DOHH2 (cell line): ENCODE data around the gene TNP1.

Source experiments
- EZH2phosphoT487 ChIP-seq: fragments of 200-600 bp; sonication (generic); IDR thresholded peaks from 2 replicates; pipeline ENCODE4 v1.6.1; 2017; ENCODE audit warnings: borderline replicate concordance, mild to moderate bottlenecking, antibody characterized with exemption, low read length, moderate library complexity, mixed read lengths
- TF ChIP-seq, protein P1 (sequence below): fragments of 200-600 bp; sonication (generic); IDR thresholded peaks from one replicate; pipeline ENCODE4 v1.5.1; 2014; ENCODE audit warnings: antibody characterized with exemption, mild to moderate bottlenecking, low read depth, low read length; ENCODE audit not compliant: poor library complexity, severe bottlenecking

DNA sequence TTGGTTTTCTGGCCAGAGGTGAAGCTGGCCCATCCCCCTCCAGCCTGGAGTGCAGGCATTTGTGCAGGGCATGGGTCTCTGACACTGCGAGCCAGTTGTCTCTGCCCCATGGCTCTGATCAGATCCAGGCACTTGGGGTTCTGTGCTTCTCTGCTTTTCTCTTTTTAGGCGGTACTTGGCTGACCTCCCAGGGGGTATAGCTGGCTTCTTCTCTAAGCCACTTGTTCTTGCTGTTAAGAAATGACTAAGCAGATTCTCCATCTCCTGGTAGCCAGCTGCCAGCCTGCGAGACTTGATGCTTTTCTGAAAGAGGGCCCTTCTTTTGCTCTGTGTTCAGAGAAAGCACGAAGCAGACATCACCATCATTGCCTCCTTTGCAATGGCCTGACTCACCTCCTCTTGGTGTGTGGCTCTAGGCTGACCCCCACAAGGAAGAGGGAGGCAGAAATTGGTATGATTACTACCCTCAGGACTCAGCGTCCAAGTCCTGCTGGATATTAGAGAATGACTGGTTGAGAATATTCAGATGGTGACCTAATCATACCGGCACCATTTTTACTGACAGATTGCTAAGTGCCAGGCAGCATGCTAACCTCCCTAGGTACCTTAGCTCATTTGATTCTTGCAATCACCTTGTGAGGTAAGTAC lies 32.7 kb downstream of the TNP1 start:
- TF ChIP-seq, protein P1, sequence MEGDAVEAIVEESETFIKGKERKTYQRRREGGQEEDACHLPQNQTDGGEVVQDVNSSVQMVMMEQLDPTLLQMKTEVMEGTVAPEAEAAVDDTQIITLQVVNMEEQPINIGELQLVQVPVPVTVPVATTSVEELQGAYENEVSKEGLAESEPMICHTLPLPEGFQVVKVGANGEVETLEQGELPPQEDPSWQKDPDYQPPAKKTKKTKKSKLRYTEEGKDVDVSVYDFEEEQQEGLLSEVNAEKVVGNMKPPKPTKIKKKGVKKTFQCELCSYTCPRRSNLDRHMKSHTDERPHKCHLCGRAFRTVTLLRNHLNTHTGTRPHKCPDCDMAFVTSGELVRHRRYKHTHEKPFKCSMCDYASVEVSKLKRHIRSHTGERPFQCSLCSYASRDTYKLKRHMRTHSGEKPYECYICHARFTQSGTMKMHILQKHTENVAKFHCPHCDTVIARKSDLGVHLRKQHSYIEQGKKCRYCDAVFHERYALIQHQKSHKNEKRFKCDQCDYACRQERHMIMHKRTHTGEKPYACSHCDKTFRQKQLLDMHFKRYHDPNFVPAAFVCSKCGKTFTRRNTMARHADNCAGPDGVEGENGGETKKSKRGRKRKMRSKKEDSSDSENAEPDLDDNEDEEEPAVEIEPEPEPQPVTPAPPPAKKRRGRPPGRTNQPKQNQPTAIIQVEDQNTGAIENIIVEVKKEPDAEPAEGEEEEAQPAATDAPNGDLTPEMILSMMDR, result no peak
- TF ChIP-seq EZH2phosphoT487, result no peak
